GM21825 (cell line): ENCODE measurements around the gene ACAD9.
A peak's percentile ranks its signal among the peaks of the same experiment; 100 is the strongest.
"Not testable (repeated sequence)": the region's sequence is repeated elsewhere in the genome, so short reads cannot be mapped to it uniquely, and the experiment has no call there.

Experiments used
- ATAC-seq: cut with Tn5 transposase; IDR thresholded peaks from one replicate; pipeline ENCODE4 v1.9.1; 2021; ENCODE audit warnings: mild to moderate bottlenecking, moderate library complexity; ENCODE audit not compliant: unreplicated experiment

ACAD9 gene

DNA sequence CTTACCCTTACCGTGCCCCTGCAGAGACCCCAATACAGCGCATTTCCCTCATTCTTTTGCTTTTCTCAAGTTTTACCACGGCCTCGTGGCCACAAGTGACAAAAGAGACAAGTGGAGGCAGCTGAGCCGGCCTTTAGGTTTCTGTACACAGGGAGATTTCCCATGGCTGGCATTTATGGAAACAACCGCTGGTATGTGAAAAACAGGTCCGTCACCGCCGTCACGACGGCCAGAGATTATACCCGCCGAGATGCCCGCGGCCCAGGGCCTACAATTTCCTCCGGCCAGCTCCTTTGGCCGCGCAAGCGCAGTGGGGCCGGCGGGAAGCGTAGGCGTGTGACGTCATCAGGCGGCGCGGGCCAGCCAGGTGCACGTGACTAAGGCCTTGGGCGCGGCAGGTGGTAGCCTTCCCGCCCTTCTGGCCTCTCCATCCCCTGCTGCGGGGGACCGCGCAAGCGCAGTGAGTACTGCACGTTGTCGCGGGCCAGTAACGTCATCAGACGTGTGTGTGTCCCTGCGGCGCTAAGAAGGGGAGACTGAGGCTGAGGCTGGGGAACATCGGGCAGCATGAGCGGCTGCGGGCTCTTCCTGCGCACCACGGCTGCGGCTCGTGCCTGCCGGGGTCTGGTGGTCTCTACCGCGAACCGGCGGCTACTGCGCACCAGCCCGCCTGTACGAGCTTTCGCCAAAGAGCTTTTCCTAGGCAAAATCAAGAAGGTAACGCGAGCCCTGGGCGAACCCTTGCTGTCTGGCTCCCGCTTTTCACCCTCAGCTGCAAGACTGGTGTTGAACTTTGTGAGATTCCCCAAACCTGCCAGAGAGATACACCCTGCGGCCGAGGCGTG, at the start of gene ACAD9:
Gene ACAD9 (plus strand): TSS at position 496 of the 845 bp plus-strand sequence. CDS start 72 bp downstream, at position 568.
- ATAC-seq: peak; percentile 89

GRCh38 chr3:128829925-128830625, 49.3 kb upstream of the ACAD9 start:
- ATAC-seq: not testable (repeated sequence)

GRCh38 chr3:128830762-128831161, 48.7 kb upstream of the ACAD9 start:
- not testable (repeated sequence) for ATAC-seq

DNA sequence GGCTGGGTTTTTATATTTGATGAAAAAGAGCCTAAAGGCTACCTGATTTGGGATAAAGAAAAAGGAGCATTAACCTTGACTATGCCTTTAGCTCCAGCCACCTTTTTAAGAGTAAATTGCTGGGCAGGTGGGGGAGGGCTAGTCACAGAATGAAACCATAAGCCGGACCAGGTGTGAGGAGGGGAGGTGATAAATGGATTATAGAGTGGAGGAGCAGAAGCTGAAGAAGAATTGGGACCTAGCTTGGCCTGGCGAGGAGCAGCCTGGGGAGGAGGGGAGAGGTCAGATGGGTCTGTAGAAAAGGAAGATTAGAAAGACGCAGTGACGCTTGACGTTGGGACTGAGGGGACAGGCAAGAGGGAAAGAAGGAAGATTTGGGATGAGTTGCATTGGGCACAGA, 46.4 kb upstream of the ACAD9 start:
- not testable (repeated sequence) for ATAC-seq

DNA sequence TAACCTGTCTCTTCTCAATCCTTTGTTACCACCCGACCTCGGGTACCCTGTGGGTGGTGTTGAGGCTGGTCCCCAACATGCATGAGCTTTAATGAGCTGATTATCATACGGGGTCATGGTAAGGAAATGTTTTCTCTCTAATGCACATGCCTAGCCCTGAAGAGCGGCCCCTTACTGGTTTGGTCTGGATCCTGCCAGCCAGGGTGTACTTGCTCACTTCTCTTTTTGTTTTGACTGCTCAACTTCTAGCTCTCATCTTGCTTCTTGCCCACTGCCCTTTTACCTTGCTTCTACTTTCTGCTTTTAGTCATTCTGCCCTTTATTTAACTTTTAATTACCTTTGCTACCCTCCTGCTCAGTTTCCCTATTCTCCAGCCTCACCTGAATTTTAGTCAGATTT, 44.3 kb upstream of the ACAD9 start:
- no peak for ATAC-seq

DNA sequence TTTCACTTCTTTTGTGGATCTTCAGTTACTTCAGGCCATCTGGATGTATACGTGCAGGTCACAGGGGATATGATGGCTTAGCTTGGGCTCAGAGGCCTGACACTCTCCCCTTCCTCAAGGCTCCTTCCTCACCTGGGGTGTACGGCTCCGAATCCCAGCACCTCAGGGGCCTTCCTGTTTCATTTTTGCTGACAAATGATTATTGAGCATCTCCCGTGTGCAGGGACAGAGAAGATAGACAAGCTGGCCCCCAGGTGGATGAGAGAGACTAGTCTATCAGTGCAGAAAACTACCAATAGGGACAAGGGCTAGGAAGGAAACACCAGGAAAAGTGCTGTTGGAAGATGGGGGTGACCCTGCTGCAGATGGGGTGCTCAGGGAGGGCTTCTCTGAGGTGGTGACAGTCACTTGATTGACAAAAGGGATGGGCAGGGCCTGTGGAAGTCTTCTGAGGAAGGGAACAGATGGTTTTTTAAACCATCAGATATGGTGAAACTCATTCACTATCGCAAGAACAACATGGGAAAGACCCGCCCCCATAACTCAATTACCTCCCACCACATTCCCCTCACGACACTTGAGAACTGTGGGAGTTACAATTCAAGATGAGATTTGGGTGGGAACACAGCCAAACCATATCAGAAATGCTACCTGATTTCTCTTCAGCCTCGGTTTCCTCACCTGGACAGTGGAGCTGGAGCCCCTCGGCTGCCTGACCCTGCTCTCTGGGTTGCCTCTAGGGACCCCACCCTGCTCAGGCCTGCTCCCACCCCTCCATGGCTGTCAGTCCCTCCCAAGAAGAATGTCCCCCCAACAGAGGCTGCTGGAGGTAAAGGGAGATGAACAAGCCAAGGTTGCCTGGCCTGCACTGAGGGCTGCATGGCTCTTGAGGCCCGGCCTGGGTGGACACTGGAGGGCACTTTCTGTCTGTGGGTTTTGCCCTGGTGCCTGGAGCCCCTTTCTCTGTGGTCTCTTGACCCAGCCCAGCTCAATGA, 37.2 kb upstream of the ACAD9 start:
- no peak for ATAC-seq

DNA sequence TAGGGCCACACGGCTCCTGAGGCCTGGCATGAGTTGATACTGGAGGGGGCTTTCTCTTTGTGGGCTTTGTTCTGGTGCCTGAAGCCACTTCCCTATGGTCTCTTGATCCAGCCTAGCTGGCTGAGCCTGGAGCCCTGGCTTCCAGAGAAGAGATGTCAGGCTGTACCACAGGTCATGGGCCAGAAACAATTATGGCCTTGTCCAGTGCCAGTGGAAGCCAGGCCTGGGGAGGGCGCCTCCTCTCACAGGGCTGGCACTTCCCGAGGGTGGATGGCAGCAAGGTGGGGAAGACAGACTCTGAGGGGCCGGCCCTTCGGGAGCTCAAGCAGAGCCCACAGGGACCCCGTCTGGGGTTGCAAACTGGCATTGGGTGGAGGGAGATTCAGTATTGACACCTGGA, 34.9 kb upstream of the ACAD9 start:
- ATAC-seq: no peak

DNA sequence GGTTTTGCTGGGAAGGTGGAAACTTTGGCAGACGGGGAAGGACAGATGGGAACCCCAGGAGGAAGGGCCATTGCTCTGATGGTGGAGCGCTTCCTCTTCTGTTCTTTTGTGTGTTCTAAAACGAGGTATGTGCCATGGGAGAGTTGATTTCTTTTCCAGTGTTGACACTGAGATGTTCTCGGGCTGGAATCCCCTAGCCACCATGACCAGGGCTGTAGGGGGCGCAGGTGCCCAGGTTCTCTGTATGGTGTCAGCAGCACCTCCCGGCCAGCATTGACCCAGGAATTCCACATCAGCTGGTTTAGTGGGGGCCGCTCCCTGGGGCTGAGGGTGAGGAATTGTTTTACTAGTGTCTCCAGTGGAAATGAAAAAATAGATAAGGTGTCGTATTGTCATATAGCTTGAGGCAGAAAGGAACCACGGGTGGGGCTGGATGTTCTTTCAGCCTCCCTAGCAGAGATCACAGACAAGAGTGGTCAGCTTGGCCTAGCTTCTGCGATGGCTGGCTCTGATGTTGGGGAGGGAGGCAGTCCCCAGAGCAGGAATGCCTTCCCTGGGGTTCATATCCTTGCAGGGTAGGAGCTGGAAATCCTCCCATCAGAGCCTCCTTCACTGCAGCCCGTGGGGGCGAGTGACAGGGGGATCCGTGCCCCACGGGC, 34.2 kb upstream of the ACAD9 start:
- ATAC-seq: peak; percentile 13

- peak; percentile 88 for ATAC-seq
Observed at GRCh38 chr3:128845778-128846485, 33.5 kb upstream of the ACAD9 start.

DNA sequence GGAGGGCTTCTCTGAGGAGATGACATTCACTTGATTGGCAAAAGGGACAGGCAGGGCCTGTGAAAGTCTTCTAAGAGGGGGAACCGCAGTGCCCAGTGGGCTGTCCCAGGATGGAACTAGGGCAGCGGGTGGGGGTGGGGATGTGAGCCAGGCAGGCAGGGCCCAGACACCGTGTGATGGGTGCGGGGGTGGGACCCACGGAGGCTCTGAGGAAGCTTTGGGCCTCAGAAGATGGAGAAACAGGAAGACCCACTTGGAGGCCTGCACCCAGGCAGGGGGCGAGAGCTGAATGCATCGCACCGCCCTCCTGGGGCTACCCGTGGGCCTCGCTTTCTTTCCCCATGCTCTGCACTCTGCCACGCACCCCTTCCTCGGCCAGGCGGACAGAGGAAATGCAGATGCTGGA, 32.9 kb upstream of the ACAD9 start:
- no peak for ATAC-seq

- ATAC-seq: no peak
Observed at GRCh38 chr3:128847666-128848370, 31.6 kb upstream of the ACAD9 start.

- no peak for ATAC-seq
Observed at GRCh38 chr3:128848936-128849335, 30.5 kb upstream of the ACAD9 start.

GRCh38 chr3:128849911-128850455, 29.4 kb upstream of the ACAD9 start:
- no peak for ATAC-seq

DNA sequence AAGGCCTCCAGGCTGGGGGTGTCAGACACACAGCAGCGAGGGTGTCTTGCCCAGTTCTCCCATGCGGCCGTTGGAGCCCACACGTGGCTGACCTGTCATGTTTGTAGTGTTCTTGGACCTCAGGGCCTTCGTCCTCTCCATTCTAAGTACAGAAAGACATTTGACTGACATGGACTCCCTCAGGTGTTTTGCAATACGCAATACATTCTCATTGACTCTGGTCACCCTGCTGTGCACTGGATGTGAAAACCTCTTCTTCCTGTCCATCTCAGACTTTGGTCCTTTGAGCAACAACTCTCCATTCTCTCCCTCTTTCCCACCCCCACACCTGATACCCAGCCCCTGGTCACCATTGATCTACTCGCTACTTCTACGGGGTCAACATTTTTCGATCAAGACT, 28.9 kb upstream of the ACAD9 start:
- ATAC-seq: no peak

DNA sequence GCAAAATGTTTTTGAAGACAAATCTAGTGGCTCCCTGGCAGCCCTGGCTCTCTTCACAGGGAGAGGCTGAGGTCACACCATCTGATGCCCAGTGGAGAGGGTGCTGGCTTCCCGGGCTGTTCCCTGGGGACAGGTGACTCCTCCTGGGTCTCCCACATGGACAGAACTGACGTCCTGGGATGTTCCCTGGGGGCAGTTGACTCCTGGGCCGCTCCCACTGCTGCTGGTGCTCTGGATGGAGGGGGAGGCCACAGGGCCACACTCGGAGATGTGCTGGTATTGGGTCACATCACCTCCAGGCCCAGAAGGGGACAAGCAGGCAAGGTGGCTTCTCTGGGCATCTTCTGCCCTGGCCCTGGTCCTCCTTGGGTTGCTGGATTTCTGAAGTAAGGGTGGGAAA, 27.8 kb upstream of the ACAD9 start:
- no peak for ATAC-seq

DNA sequence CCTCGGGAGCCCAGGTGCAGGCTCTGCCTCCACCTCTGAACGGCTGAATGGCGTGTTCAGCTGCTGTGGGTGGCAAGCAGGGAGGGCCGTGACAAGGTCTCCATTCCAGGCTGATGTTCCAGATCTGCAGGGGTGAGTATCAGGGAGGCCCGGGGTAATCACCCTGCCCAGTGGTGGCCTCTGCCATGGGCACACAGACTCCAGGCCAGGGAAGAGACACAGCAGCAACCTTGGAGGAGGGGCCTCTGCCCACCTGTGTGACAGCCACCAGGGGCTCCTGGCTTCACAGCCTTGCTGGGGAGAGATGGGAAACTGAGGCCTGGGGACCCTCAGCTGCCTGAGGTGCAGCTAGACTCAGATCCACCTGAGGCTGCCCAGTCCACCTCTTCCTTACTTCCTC, 25.6 kb upstream of the ACAD9 start:
- ATAC-seq: no peak

DNA sequence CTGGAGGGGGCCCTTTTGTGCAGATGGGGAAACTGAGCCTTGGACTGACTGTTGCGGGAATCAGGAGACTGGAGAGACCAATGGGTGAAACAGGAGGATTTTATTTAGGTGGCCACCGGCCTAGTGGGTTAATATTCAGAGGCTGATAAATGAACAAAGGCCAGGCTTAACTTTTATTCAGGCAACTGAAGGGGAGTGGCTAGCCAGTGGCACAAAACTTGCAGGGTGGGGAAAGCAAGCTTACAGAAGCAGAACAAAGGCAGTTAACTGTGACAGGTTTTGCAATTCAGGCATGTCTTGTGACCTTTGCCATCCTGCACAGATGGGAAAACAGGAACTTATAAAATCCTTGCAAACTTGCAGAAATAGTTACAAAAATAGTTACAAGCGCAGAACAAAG, 24.9 kb upstream of the ACAD9 start:
- no peak for ATAC-seq

GRCh38 chr3:128855569-128855968, 23.9 kb upstream of the ACAD9 start:
- ATAC-seq: no peak

- no peak for ATAC-seq
Observed at GRCh38 chr3:128858167-128858566, 21.3 kb upstream of the ACAD9 start.
